ENCODE measurements around the gene ATP5PD.
"Not testable (repeated sequence)": the region's sequence is repeated elsewhere in the genome, so short reads cannot be mapped to it uniquely, and the experiment has no call there.

The ATP5PD gene

GRCh38 chr17:75036643-75037268, 10.0 kb downstream of the ATP5PD start:
- peaks cover 17 to 33% of the 10 kb centered on the region in 2 donors for H3K36me3 ChIP-seq (ENCODE audit: control insufficient read depth in 2 of 2, insufficient read depth in 2 of 2, low read length in 2 of 2)
- H3K4me3 ChIP-seq (ENCODE audit: low read length in 2 of 2), result peak overlapping the region in 1 of 2 donors; percentile 38
- H3K4me1 ChIP-seq (ENCODE audit: control insufficient read depth in 2 of 2, insufficient read depth in 2 of 2, low read length in 2 of 2), result peaks cover 28 to 34% of the 10 kb centered on the region in 2 donors
- peak overlapping the region; percentile 56 to 57 for H3K27ac ChIP-seq (ENCODE audit: low read depth in 2 of 2, low read length in 2 of 2)
- H3K9me3 ChIP-seq (ENCODE audit: control insufficient read depth in 2 of 2, low read length in 2 of 2), result no peaks in the 10 kb centered on the region
- peak overlapping the region; percentile 24 to 34 for H3K9ac ChIP-seq (ENCODE audit: low read depth in 1 of 2, low read length in 2 of 2)
- no peaks in the 10 kb centered on the region for H3K27me3 ChIP-seq (ENCODE audit: control insufficient read depth in 2 of 2, insufficient read depth in 2 of 2, low read length in 2 of 2)

GRCh38 chr17:75034236-75034908, 12.4 kb downstream of the ATP5PD start:
- Histone ChIP-seq H3K36me3 (ENCODE audit: control insufficient read depth in 2 of 2, insufficient read depth in 2 of 2, low read length in 2 of 2) (peaks cover 6 to 12% of the 10 kb centered on the region in 2 donors), H3K27ac (ENCODE audit: low read depth in 2 of 2, low read length in 2 of 2) (peak overlapping the region; percentile 73 to 85), H3K4me3 (ENCODE audit: low read length in 2 of 2) (peak overlapping the region; percentile 78 to 79), H3K4me1 (ENCODE audit: control insufficient read depth in 2 of 2, insufficient read depth in 2 of 2, low read length in 2 of 2) (peaks cover 28 to 34% of the 10 kb centered on the region in 2 donors), H3K9me3 (ENCODE audit: control insufficient read depth in 2 of 2, low read length in 2 of 2) (no peaks in the 10 kb centered on the region), H3K9ac (ENCODE audit: low read depth in 1 of 2, low read length in 2 of 2) (peak overlapping the region; percentile 71 to 81), H3K27me3 (ENCODE audit: control insufficient read depth in 2 of 2, insufficient read depth in 2 of 2, low read length in 2 of 2) (no peaks in the 10 kb centered on the region)

DNA sequence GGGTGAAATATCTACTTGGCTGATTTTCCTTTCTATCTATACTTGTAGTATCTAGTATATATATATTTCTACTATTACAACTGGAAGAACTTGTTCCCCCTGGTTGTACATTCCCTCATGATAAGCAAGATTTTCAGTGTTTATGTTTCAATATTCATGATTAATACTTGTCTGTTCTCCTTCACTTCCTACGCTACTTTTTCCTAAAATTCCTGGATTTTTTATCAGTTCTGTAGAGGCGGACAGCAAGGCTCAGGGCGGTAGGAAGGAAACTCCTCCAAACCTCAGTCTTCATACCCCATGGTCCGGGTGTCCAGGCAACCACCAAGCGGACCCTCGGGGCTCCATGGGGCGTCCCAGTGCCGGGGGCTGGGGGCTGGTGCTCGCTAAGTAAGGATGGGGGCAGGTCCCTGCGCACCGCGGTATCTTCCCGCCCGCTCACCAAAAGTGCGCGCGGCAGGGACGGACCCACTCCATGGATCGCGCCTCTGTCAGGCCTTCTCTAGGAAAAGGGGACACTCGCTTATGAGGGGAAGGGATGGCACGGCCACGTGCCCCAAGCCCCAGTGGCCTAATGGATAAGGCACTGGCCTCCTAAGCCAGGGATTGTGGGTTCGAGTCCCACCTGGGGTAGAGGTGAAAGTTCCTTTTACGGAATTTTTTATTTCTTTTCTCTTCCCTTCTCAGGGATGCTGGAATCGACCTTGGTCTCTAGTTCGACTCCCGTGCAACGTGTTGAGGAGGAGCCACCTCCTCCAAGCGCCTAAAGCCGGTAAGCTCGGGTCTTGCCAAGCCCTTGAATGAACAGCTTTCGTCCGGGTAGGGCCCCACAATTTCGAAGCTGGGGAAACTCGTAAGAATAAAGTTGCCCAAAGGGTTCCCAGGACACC, 13.2 kb downstream of the ATP5PD start:
- Histone ChIP-seq H3K9me3 (ENCODE audit: control insufficient read depth in 2 of 2, low read length in 2 of 2) (no peaks in the 10 kb centered on the region), H3K27me3 (ENCODE audit: control insufficient read depth in 2 of 2, insufficient read depth in 2 of 2, low read length in 2 of 2) (no peaks in the 10 kb centered on the region), H3K4me3 (ENCODE audit: low read length in 2 of 2) (peak overlapping the region; percentile 78 to 79), H3K9ac (ENCODE audit: low read depth in 1 of 2, low read length in 2 of 2) (peak overlapping the region; percentile 52 to 71), H3K27ac (ENCODE audit: low read depth in 2 of 2, low read length in 2 of 2) (peak overlapping the region; percentile 73 to 85), H3K4me1 (ENCODE audit: control insufficient read depth in 2 of 2, insufficient read depth in 2 of 2, low read length in 2 of 2) (peaks cover 28 to 34% of the 10 kb centered on the region in 2 donors), H3K36me3 (ENCODE audit: control insufficient read depth in 2 of 2, insufficient read depth in 2 of 2, low read length in 2 of 2) (peaks cover 0 to 4% of the 10 kb centered on the region in 2 donors)

DNA sequence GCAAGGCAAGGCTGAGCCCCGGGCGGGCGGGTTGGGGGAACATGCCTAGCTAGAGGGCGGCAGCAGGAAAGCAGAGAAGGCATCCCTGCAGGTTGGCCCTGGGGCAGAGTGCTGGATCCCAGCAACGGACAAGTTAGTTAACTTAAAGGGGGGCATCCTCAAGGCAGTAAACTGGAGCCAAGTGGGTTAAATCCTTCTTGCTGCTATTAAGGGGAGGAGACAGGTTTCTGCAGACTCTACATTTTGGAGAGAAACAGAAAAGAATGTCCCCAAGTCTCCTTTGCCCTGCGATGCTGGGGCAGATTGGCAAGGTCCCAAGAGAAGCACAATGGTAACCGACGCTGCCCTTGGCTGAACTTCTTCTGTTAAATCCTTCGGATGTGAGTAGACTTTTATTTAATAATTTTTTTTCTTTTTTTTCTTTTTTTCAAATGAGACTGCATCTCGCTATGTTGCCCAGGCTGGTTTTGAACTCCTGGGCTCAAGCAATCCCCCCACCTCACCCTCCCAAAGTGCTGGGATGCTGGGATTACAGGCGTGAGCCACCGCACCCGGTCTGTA, 14.0 kb downstream of the ATP5PD start:
- H3K4me1 ChIP-seq (ENCODE audit: control insufficient read depth in 2 of 2, insufficient read depth in 2 of 2, low read length in 2 of 2), result peaks cover 28 to 34% of the 10 kb centered on the region in 2 donors
- H3K27me3 ChIP-seq (ENCODE audit: control insufficient read depth in 2 of 2, insufficient read depth in 2 of 2, low read length in 2 of 2), result no peaks in the 10 kb centered on the region
- peak overlapping the region; percentile 38 to 78 for H3K4me3 ChIP-seq (ENCODE audit: low read length in 2 of 2)
- no peaks in the 10 kb centered on the region for H3K9me3 ChIP-seq (ENCODE audit: control insufficient read depth in 2 of 2, low read length in 2 of 2)
- H3K36me3 ChIP-seq (ENCODE audit: control insufficient read depth in 2 of 2, insufficient read depth in 2 of 2, low read length in 2 of 2), result no peaks in the 10 kb centered on the region
- peak overlapping the region in 1 of 2 donors; percentile 9 for H3K9ac ChIP-seq (ENCODE audit: low read depth in 1 of 2, low read length in 2 of 2)
- no peak overlapping the region for H3K27ac ChIP-seq (ENCODE audit: low read depth in 2 of 2, low read length in 2 of 2)

DNA sequence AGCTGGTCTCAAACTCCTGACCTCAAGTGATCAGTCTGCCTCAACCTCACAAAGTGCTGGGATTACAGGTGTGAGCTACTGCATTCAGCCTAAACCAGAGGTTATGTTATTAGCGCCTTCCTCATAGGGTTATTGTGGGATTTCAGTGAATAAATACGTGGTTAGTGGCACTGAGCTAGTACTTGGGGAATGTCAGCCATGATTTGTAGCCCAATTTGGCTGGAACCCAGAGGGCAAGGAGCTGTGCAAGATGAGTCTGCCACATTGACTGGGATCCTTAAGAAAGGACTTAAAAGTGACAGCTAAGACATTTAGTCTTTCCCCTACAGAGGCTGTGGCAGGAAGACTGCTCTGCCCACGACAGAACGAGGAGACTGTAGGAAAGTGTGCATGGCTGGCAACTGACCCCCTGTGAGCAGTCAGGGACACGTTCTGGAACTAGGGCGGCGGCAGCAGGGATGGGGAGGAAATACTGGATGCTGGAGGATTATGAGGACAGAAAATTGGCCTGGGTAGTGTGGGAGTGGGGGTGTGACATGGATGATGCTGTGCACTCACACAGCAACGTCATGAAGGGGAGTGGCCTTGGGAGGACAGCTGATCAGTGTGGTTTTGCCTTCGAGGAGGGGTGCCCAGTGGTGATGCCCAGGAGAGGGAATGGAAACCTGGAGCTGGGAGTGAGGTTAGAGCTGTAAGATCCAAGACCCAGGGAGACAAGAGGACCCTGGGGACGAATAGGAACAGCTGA, 14.6 kb downstream of the ATP5PD start:
- no peaks in the 10 kb centered on the region for H3K9me3 ChIP-seq (ENCODE audit: control insufficient read depth in 2 of 2, low read length in 2 of 2)
- peak overlapping the region; percentile 7 to 58 for H3K27ac ChIP-seq (ENCODE audit: low read depth in 2 of 2, low read length in 2 of 2)
- H3K9ac ChIP-seq (ENCODE audit: low read depth in 1 of 2, low read length in 2 of 2), result peak overlapping the region; percentile 9 to 14
- no peaks in the 10 kb centered on the region for H3K36me3 ChIP-seq (ENCODE audit: control insufficient read depth in 2 of 2, insufficient read depth in 2 of 2, low read length in 2 of 2)
- peaks cover 28 to 34% of the 10 kb centered on the region in 2 donors for H3K4me1 ChIP-seq (ENCODE audit: control insufficient read depth in 2 of 2, insufficient read depth in 2 of 2, low read length in 2 of 2)
- H3K27me3 ChIP-seq (ENCODE audit: control insufficient read depth in 2 of 2, insufficient read depth in 2 of 2, low read length in 2 of 2), result no peaks in the 10 kb centered on the region
- peak overlapping the region; percentile 38 to 49 for H3K4me3 ChIP-seq (ENCODE audit: low read length in 2 of 2)

DNA sequence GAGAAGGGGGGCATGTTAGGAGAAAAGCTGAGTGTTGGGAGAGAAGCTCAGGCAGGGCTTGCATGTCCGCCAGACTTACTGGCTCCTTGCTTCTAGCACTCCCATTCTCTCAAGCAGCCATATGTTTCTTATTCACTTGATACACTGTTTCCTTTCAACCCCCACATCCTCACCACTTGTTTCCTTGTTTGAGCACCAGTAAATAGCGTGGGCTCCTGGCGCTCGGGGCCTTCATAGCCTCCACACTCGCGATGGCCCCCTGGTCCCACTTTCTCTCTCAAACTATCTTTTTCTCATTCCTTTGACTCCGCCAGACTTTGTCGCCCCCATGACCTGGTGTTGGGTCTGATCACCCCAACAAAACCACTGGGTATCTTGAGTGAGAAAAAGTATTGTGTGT, 16.6 kb downstream of the ATP5PD start:
- H3K9me3 ChIP-seq (ENCODE audit: control insufficient read depth in 2 of 2, low read length in 2 of 2), result no peaks in the 10 kb centered on the region
- no peak overlapping the region for H3K4me3 ChIP-seq (ENCODE audit: low read length in 2 of 2)
- H3K36me3 ChIP-seq (ENCODE audit: control insufficient read depth in 2 of 2, insufficient read depth in 2 of 2, low read length in 2 of 2), result no peaks in the 10 kb centered on the region
- no peaks in the 10 kb centered on the region for H3K27me3 ChIP-seq (ENCODE audit: control insufficient read depth in 2 of 2, insufficient read depth in 2 of 2, low read length in 2 of 2)
- H3K9ac ChIP-seq (ENCODE audit: low read depth in 1 of 2, low read length in 2 of 2), result no peak overlapping the region
- H3K27ac ChIP-seq (ENCODE audit: low read depth in 2 of 2, low read length in 2 of 2), result no peak overlapping the region
- peaks cover 11 to 20% of the 10 kb centered on the region in 2 donors for H3K4me1 ChIP-seq (ENCODE audit: control insufficient read depth in 2 of 2, insufficient read depth in 2 of 2, low read length in 2 of 2)

GRCh38 chr17:75026650-75027049, 20.1 kb downstream of the ATP5PD start:
- H3K27ac ChIP-seq (ENCODE audit: low read depth in 2 of 2, low read length in 2 of 2); H3K36me3 ChIP-seq (ENCODE audit: control insufficient read depth in 2 of 2, insufficient read depth in 2 of 2, low read length in 2 of 2); H3K27me3 ChIP-seq (ENCODE audit: control insufficient read depth in 2 of 2, insufficient read depth in 2 of 2, low read length in 2 of 2); H3K4me3 ChIP-seq (ENCODE audit: low read length in 2 of 2); H3K9ac ChIP-seq (ENCODE audit: low read depth in 1 of 2, low read length in 2 of 2); H3K4me1 ChIP-seq (ENCODE audit: control insufficient read depth in 2 of 2, insufficient read depth in 2 of 2, low read length in 2 of 2); H3K9me3 ChIP-seq (ENCODE audit: control insufficient read depth in 2 of 2, low read length in 2 of 2): not testable (repeated sequence)

- not testable (repeated sequence) for H3K4me1 ChIP-seq (ENCODE audit: control insufficient read depth in 2 of 2, insufficient read depth in 2 of 2, low read length in 2 of 2); H3K9me3 ChIP-seq (ENCODE audit: control insufficient read depth in 2 of 2, low read length in 2 of 2); H3K27ac ChIP-seq (ENCODE audit: low read depth in 2 of 2, low read length in 2 of 2); H3K27me3 ChIP-seq (ENCODE audit: control insufficient read depth in 2 of 2, insufficient read depth in 2 of 2, low read length in 2 of 2); H3K4me3 ChIP-seq (ENCODE audit: low read length in 2 of 2); H3K9ac ChIP-seq (ENCODE audit: low read depth in 1 of 2, low read length in 2 of 2)
- H3K36me3 ChIP-seq (ENCODE audit: control insufficient read depth in 2 of 2, insufficient read depth in 2 of 2, low read length in 2 of 2), result peaks cover 13 to 18% of the 10 kb centered on the region in 2 donors
Measured at GRCh38 chr17:75025398-75025734, 21.4 kb downstream of the ATP5PD start.

- H3K9ac ChIP-seq (ENCODE audit: low read depth in 1 of 2, low read length in 2 of 2), result no peak overlapping the region
Measured at GRCh38 chr17:75024686-75025397, 21.9 kb downstream of the ATP5PD start.

More at GRCh38 chr17:75024686-75025397, 21.9 kb downstream of the ATP5PD start:
- H3K9me3 ChIP-seq (ENCODE audit: control insufficient read depth in 2 of 2, low read length in 2 of 2), result no peaks in the 10 kb centered on the region
- peaks cover 13 to 23% of the 10 kb centered on the region in 2 donors for H3K36me3 ChIP-seq (ENCODE audit: control insufficient read depth in 2 of 2, insufficient read depth in 2 of 2, low read length in 2 of 2)
- no peak overlapping the region for H3K27ac ChIP-seq (ENCODE audit: low read depth in 2 of 2, low read length in 2 of 2)
- H3K4me3 ChIP-seq (ENCODE audit: low read length in 2 of 2), result no peak overlapping the region
- H3K4me1 ChIP-seq (ENCODE audit: control insufficient read depth in 2 of 2, insufficient read depth in 2 of 2, low read length in 2 of 2), result no peaks in the 10 kb centered on the region
- no peaks in the 10 kb centered on the region for H3K27me3 ChIP-seq (ENCODE audit: control insufficient read depth in 2 of 2, insufficient read depth in 2 of 2, low read length in 2 of 2)
